ENCODE data around the gene ARHGEF3.

ARHGEF3 gene

DNA sequence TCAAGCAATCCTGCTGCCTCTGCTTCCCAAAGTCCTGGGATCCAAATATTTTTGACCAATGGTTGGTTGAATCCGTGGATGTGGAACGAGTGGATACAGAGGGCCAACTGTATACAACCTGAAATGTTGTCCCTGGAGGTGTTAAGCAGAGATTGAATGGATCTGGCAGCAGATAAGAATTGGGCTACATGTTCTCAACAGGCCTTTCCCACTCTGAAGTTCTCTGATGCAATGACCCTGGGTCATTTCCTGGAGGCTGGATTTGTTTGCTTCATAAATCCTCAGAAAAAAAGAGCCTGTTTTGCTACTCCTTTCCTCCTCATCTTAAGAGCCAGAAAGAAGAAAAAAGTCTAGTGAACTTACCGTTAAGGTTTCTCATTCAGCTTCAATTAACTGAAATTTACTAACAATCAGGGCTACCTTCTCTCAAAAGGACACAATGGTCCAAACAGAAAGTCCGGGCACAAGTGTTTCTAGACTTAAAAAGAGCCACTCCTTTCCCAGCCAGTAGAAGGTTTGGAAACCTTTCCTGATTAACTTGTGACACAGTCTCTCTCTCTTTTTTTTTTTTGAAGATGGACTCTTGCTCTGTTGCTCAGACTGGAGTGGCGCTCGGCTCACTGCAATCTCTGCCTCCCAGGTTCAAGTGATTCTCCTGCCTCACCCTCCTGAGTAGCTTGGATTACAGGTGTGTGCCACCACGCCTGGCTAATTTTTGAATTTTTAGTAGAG, 6.5 kb downstream of the ARHGEF3 start:
- DNase-seq = peak; percentile 38

DNA sequence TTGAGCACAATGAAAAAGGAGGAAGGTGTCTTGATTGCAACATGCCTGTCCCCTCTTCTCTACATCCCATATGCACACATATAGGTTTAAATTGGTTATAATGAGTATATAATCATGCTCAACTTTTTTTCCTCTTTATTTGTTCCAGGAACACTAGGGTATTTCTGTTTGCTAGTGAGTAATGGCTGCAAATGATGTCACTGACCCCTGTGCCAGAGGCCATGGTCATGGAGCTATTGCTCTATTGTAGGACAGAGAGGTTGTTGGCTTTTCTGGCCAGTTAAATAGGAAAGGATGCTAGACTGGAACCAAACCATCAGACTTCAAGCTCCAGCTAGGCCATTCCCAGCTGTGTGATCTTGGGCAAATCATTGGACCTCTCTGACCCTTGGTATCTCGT, 9.6 kb downstream of the ARHGEF3 start:
- DNase-seq = no peak

GRCh38 chr3:56790016-56790821, 11.5 kb downstream of the ARHGEF3 start:
- DNase-seq = peak; percentile 56

GRCh38 chr3:56789076-56789475, 12.7 kb downstream of the ARHGEF3 start:
- DNase-seq = no peak

- no peak for DNase-seq
Observed at GRCh38 chr3:56788521-56788920, 13.2 kb downstream of the ARHGEF3 start.

- no peak for DNase-seq
Observed at GRCh38 chr3:56787784-56788256, 13.9 kb downstream of the ARHGEF3 start.

GRCh38 chr3:56787258-56787775, 14.4 kb downstream of the ARHGEF3 start:
- DNase-seq = no peak

DNA sequence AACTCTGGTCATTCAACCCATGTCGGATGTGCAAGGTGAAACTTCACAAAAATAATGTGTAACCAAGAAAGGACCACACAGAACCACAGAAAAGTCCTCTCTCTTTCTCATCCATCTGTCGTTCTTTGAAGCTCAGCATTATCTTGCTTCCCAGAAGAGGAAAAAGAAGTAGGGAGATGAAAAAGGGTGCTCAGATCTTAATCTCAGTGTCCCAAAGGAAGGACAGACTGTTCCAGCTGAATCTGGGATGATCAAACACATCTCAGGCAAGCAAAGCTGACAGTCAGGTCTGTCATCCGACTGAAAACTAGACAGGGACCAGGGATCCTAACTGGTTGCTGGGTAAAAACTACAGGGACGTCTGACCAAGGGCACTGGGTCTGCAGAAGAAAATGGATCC, 16.2 kb downstream of the ARHGEF3 start:
- DNase-seq = no peak

DNA sequence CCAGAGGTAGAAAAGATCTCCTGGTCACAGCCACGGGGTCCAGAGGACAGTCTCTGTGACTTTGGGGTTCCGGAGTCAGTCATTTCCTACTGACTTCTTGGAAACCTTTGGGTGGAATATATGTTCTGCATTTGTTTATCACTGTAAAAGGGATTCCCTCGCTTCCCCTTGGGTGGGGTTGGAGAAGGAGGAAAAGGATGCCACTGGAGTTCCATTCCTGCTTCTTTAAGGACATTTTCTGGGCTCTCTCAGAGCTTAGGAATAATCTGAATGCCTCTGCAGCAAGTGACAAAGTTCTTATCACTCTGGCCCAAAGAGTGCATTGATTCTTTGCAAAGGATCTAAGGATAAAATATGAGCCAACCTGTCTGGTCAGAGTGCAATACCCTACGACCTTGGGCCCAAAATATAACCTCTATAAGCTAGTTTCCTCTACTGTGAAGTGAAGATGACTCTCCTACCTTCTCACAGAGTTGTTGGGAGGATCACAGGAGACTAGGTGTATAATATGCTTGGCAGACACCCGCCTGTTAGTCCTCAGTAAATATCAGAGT, 17.2 kb downstream of the ARHGEF3 start:
- no peak for DNase-seq

- DNase-seq = peak; percentile 71
Observed at GRCh38 chr3:56783644-56784447, 17.9 kb downstream of the ARHGEF3 start.

- no peak for DNase-seq
Observed at GRCh38 chr3:56782906-56783305, 18.8 kb downstream of the ARHGEF3 start.

DNA sequence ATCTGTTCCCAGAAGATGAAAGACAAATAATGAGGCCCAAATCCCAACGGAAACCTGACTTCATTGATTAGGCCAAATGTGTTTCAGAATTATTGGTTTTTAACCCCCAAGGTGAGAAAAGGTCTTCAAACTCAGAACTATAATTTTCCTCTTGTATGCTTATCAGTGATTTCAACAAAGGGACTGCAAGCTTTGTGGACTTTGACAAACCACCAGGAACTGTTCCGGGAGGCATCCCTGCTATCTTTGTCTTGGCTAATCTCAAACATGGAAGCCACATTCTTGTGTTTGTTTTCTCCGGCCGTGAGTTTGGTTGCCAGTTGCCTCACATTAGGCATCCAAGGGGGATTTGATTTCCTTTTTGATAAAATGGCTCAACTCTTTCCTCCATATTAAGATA, 19.5 kb downstream of the ARHGEF3 start:
- DNase-seq = no peak

GRCh38 chr3:56781762-56782161, 20.0 kb downstream of the ARHGEF3 start:
- DNase-seq = no peak

DNA sequence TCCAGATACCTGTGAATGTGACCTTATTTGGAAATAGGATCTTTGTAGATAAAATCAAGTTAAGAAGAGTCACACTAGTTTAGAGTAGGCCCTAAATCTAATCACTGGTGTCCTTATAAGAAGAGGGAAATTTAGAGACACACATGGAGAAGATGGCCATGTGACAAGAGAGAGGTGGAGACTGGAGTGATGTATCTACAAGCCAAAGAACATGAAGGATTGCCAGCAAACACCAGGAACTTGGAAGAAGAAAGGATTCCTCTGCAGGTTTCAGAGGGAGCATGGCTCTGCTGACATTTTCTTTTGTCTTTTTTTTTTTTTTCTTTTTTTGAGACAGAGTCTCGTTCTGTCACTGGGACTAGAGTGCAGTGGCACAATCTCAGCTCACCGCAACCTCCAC, 20.8 kb downstream of the ARHGEF3 start:
- no peak for DNase-seq

- no peak for DNase-seq
Observed at GRCh38 chr3:56778893-56779292, 22.9 kb downstream of the ARHGEF3 start.

GRCh38 chr3:56776556-56776950, 25.2 kb downstream of the ARHGEF3 start:
- no peak for DNase-seq

DNA sequence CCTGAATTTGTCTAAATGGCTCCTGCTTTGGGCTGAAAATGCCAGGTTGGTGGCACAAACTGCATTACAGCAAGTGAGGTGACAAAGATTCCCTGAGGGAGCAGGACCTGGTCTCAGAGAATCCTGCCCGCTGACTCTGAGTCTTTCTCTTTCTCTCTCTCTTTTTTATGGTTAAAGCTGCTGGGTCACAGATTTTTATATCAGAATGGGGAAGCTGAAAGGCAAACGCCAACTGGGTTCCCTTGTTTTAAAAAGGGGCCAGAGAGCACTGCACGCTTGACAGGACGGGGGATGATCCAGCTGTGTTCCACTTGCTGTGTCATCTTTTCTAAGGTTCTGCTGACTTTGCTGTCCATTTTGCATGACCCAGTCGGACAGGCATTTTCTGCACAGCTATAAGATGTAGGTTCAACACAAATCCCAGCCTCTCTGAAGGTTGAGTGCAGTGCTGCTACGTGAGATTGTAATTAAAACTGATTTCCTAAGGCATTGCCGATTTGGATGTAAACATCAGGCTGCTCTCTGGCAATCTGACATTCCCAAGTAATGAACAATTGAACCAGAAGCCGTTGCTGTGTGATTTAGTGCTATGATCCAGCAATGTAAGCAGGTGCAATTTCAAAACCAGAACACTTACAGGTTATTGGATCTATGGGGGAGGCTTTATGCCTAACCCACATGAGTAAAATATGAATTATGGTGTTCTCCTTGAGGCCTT, 25.8 kb downstream of the ARHGEF3 start:
- no peak for DNase-seq

DNA sequence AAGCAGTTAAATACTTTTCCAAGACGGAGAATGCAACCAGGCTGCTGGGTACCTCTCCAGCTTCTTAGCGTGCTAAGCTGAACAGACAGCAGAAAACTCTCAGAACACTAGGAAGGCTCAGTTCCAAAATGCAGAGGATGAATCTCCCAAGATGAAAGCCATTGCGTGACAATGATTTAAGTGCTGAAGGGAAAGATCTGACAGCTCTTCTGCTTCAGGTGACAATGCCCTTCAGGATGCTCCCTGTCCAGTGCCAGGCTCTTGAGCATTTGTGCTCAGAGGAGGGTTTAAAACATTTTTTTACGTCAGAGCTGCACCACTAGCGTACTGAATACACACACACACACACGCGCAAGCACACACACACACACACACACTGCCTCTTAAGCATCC, 26.3 kb downstream of the ARHGEF3 start:
- DNase-seq = no peak

GRCh38 chr3:56773986-56774385, 27.8 kb downstream of the ARHGEF3 start:
- no peak for DNase-seq

- DNase-seq = no peak
Observed at GRCh38 chr3:56772952-56773938, 28.5 kb downstream of the ARHGEF3 start.

- DNase-seq = no peak
Observed at GRCh38 chr3:56771376-56771775, 30.4 kb downstream of the ARHGEF3 start.
